Measurements from ENCODE around the gene ZSCAN18.

ZSCAN18 gene

GRCh38 chr19:58042495-58043340 is 55.3 kb downstream of the ZSCAN18 start:
- no peak for DNase-seq (ENCODE audit: low spot score)

- DNase-seq (ENCODE audit: low spot score) = no peak
These were observed 57.1 kb downstream of the ZSCAN18 start for GRCh38 chr19:58040751-58041525.

GRCh38 chr19:58038688-58039204 is 59.3 kb downstream of the ZSCAN18 start:
- no peak for DNase-seq (ENCODE audit: low spot score)

- no peak for DNase-seq (ENCODE audit: low spot score)
These were observed 59.9 kb downstream of the ZSCAN18 start for GRCh38 chr19:58037927-58038687.

GRCh38 chr19:58035863-58036262 is 62.2 kb downstream of the ZSCAN18 start:
- DNase-seq (ENCODE audit: low spot score) = no peak

GRCh38 chr19:58034477-58034793 is 63.6 kb downstream of the ZSCAN18 start:
- no peak for DNase-seq (ENCODE audit: low spot score)

Data from AG08396 (cell line).